NCI-H748 treated with DMSO at 0.1 percent for 48 hours (cell line): ENCODE results near the gene KMT2B.
"Not testable (repeated sequence)": the region's sequence is repeated elsewhere in the genome, so short reads cannot be mapped to it uniquely, and the experiment has no call there.

Experiments used
- DNase-seq: peaks from one replicate; lab custom pipeline; 2025; lab: John Stamatoyannopoulos, UW

Gene KMT2B

GRCh38 chr19:35717665-35718344, at the start of gene KMT2B:
TSS of gene KMT2B (plus strand) at chr19:35718003. CDS start at chr19:35718019, 16 bp downstream.
- DNase-seq: peak; percentile 92

- no peak for DNase-seq
Measured at GRCh38 chr19:35669566-35669965, 48.2 kb upstream of the KMT2B start.

- DNase-seq: no peak
Measured at GRCh38 chr19:35669974-35670373, 47.8 kb upstream of the KMT2B start.

GRCh38 chr19:35670686-35671085, 47.1 kb upstream of the KMT2B start:
- DNase-seq: no peak

- DNase-seq: no peak
Measured at GRCh38 chr19:35671818-35672217, 46.0 kb upstream of the KMT2B start.

GRCh38 chr19:35673121-35673804, 44.5 kb upstream of the KMT2B start:
- peak; percentile 53 for DNase-seq

- no peak for DNase-seq
Measured at GRCh38 chr19:35675589-35676140, 42.1 kb upstream of the KMT2B start.

- no peak for DNase-seq
Measured at GRCh38 chr19:35689836-35690235, 28.0 kb upstream of the KMT2B start.

- not testable (repeated sequence) for DNase-seq
Measured at GRCh38 chr19:35691106-35691505, 26.7 kb upstream of the KMT2B start.

GRCh38 chr19:35692010-35692409, 25.8 kb upstream of the KMT2B start:
- DNase-seq: no peak

GRCh38 chr19:35693422-35693821, 24.4 kb upstream of the KMT2B start:
- DNase-seq: no peak

GRCh38 chr19:35693835-35694599, 23.8 kb upstream of the KMT2B start:
- DNase-seq: peak; percentile 88

GRCh38 chr19:35695895-35696422, 21.8 kb upstream of the KMT2B start:
- no peak for DNase-seq

GRCh38 chr19:35696835-35697234, 21.0 kb upstream of the KMT2B start:
- no peak for DNase-seq

GRCh38 chr19:35702223-35703012, 15.4 kb upstream of the KMT2B start:
- peak; percentile 98 for DNase-seq

- no peak for DNase-seq
Measured at GRCh38 chr19:35703343-35703742, 14.5 kb upstream of the KMT2B start.

- DNase-seq: no peak
Measured at GRCh38 chr19:35704218-35704617, 13.6 kb upstream of the KMT2B start, which contains the start of gene ZBTB32. TSS of gene ZBTB32 (plus strand) at chr19:35704558. CDS start at chr19:35714627, 10,069 bp downstream.

GRCh38 chr19:35708391-35708790, 9.4 kb upstream of the KMT2B start:
- DNase-seq: no peak

GRCh38 chr19:35710784-35711723, 6.7 kb upstream of the KMT2B start:
- no peak for DNase-seq
